SU-DHL-6 (cell line): ENCODE results near the gene IRX6.

Source experiments
- H2AFZ ChIP-seq: fragments of 200-600 bp; sonication (generic); 2 replicates; pipeline ENCODE4 v1.6.1; 2014; ENCODE audit warnings: low read depth, mild to moderate bottlenecking, moderate library complexity, mixed read lengths, antibody characterized with exemption, low read length; ENCODE audit not compliant: severe bottlenecking
- H3F3A ChIP-seq: fragments of 200-600 bp; shearing (Covaris generic); 2 replicates; pipeline ENCODE4 v1.6.0; 2016; ENCODE audit warnings: antibody characterized with exemption, mild to moderate bottlenecking; ENCODE audit not compliant: insufficient read depth
- H3K27ac ChIP-seq: fragments of 200-600 bp; sonication (generic); 2 replicates; pipeline ENCODE4 v1.5.1; 2016; ENCODE audit warnings: low read depth, mild to moderate bottlenecking, low read length, moderate library complexity, mixed read lengths
- H3K27me3 ChIP-seq: fragments of 200-600 bp; sonication (generic), shearing (Covaris generic); 2 replicates; pipeline ENCODE4 v1.6.0; 2014; ENCODE audit warnings: mild to moderate bottlenecking, low read length
- H3K36me3 ChIP-seq: fragments of 200-600 bp; sonication (generic); 2 replicates; pipeline ENCODE4 v1.6.1; 2014; ENCODE audit warnings: mild to moderate bottlenecking, low read length, mixed read lengths
- H3K4me2 ChIP-seq: fragments of 300-600, 200-600 bp; shearing (Covaris generic), sonication (generic); 2 replicates; pipeline ENCODE4 v1.6.0; 2014; ENCODE audit warnings: low read length, low read depth, mild to moderate bottlenecking; ENCODE audit not compliant: poor library complexity, severe bottlenecking
- H3K4me3 ChIP-seq: fragments of 200-600 bp; sonication (generic); 2 replicates; pipeline ENCODE4 v1.5.1; 2014; ENCODE audit warnings: antibody characterized with exemption, low read length, mild to moderate bottlenecking, mixed read lengths; ENCODE audit not compliant: insufficient read depth, poor library complexity, severe bottlenecking
- H3K79me2 ChIP-seq: fragments of 200-600 bp; sonication (generic); 2 replicates; pipeline ENCODE4 v1.6.1; 2014; ENCODE audit warnings: mild to moderate bottlenecking, low read length, moderate library complexity; ENCODE audit not compliant: insufficient read depth
- H3K9ac ChIP-seq: fragments of 200-600 bp; sonication (generic); 2 replicates; pipeline ENCODE4 v1.7.0; 2014; ENCODE audit warnings: mild to moderate bottlenecking, low read length
- H3K9me2 ChIP-seq: fragments of 200-600 bp; sonication (generic); replicated peaks from 2 replicates; pipeline ENCODE4 v1.6.1; 2014; ENCODE audit warnings: low read length; ENCODE audit not compliant: insufficient read depth
- H3K9me3 ChIP-seq: fragments of 200-600 bp; sonication (generic); 2 replicates; pipeline ENCODE4 v1.6.1; 2014; ENCODE audit warnings: low read length, mixed read lengths; ENCODE audit not compliant: insufficient read depth
- H4K20me1 ChIP-seq: fragments of 200-600 bp; sonication (generic); 2 replicates; pipeline ENCODE4 v1.6.1; 2014; ENCODE audit warnings: low read depth, mild to moderate bottlenecking, antibody characterized with exemption, low read length, moderate library complexity, mixed read lengths
- EZH2phosphoT487 ChIP-seq: fragments of 200-600 bp; sonication (generic), shearing (Covaris generic); conservative IDR thresholded peaks from 2 replicates; pipeline ENCODE4 v1.6.1; 2018; ENCODE audit warnings: mild to moderate bottlenecking, antibody characterized with exemption, low read length, moderate library complexity, mixed read lengths
- TF ChIP-seq, protein P1 (sequence below): fragments of 200-600 bp; sonication (generic); IDR thresholded peaks from one replicate; pipeline ENCODE4 v1.5.1; 2017; ENCODE audit warnings: antibody characterized with exemption, mild to moderate bottlenecking, low read length, moderate library complexity; ENCODE audit not compliant: insufficient read depth, poor library complexity, severe bottlenecking

IRX6 gene

GRCh38 chr16:55341681-55342080, 17.7 kb downstream of the IRX6 start:
- no peak overlapping the region for H3K4me3 ChIP-seq
- no peak overlapping the region for H3K27ac ChIP-seq
- no peaks in the 10 kb centered on the region for H3K9me2 ChIP-seq
- no peak overlapping the region for H2AFZ ChIP-seq
- H4K20me1 ChIP-seq: no peaks in the 10 kb centered on the region
- H3K4me2 ChIP-seq: no peak overlapping the region
- no peaks in the 10 kb centered on the region for H3F3A ChIP-seq
- no peak overlapping the region for H3K9ac ChIP-seq
- TF ChIP-seq, protein P1, sequence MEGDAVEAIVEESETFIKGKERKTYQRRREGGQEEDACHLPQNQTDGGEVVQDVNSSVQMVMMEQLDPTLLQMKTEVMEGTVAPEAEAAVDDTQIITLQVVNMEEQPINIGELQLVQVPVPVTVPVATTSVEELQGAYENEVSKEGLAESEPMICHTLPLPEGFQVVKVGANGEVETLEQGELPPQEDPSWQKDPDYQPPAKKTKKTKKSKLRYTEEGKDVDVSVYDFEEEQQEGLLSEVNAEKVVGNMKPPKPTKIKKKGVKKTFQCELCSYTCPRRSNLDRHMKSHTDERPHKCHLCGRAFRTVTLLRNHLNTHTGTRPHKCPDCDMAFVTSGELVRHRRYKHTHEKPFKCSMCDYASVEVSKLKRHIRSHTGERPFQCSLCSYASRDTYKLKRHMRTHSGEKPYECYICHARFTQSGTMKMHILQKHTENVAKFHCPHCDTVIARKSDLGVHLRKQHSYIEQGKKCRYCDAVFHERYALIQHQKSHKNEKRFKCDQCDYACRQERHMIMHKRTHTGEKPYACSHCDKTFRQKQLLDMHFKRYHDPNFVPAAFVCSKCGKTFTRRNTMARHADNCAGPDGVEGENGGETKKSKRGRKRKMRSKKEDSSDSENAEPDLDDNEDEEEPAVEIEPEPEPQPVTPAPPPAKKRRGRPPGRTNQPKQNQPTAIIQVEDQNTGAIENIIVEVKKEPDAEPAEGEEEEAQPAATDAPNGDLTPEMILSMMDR: no peak
- TF ChIP-seq EZH2phosphoT487: no peak
- no peaks in the 10 kb centered on the region for H3K27me3 ChIP-seq
- no peaks in the 10 kb centered on the region for H3K9me3 ChIP-seq
- H3K79me2 ChIP-seq: no peaks in the 10 kb centered on the region
- no peaks in the 10 kb centered on the region for H3K36me3 ChIP-seq

DNA sequence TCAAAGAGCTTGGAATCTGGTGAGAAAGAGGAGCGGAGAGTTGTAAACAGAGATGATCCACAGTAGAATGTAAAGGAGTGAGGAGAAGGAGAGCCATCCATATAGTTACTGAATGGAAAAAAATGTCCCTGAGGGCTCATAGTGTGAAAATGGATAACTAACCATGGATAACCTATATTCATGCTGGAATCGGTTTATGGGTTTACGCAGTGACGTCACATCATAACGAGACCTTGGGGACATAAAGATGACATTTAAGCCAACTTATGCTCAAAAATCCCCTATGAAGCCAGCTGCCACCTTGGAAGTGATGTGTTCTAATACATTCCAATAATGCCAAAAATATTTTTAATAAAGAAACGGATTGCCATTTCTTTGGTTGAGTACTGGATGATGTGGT, 22.5 kb downstream of the IRX6 start:
- Histone ChIP-seq H4K20me1 (no peaks in the 10 kb centered on the region), H3K9me2 (no peaks in the 10 kb centered on the region), H3K9ac (no peak overlapping the region), H3K4me2 (no peak overlapping the region), H3K27ac (no peak overlapping the region), H2AFZ (no peak overlapping the region), H3K27me3 (no peaks in the 10 kb centered on the region), H3K36me3 (no peaks in the 10 kb centered on the region), H3K79me2 (no peaks in the 10 kb centered on the region), H3K4me3 (no peak overlapping the region), H3F3A (no peaks in the 10 kb centered on the region), H3K9me3 (no peaks in the 10 kb centered on the region)
- no peak for TF ChIP-seq EZH2phosphoT487
- TF ChIP-seq, protein P1: no peak

GRCh38 chr16:55349867-55350266, 25.9 kb downstream of the IRX6 start:
- Histone ChIP-seq H3K9me2 (no peaks in the 10 kb centered on the region), H3K9ac (no peak overlapping the region), H3K79me2 (no peaks in the 10 kb centered on the region), H3K4me3 (no peak overlapping the region), H4K20me1 (no peaks in the 10 kb centered on the region), H3K27ac (no peak overlapping the region), H3K9me3 (no peaks in the 10 kb centered on the region), H2AFZ (no peak overlapping the region), H3K27me3 (no peaks in the 10 kb centered on the region), H3K36me3 (no peaks in the 10 kb centered on the region), H3F3A (no peaks in the 10 kb centered on the region), H3K4me2 (no peak overlapping the region)
- TF ChIP-seq EZH2phosphoT487: no peak
- TF ChIP-seq, protein P1: no peak
